ENCODE results near the gene TRPC1. TPM values are rescaled to one million over a fixed set of nuclear protein-coding genes. Genes with fewer than 3 reads are reported as not detected.

TRPC1 gene
- total RNA-seq, 1 donor from 2014 or later: 19.2 TPM

GRCh38 chr3:142694225-142694624 lies 29.6 kb upstream of the TRPC1 start:
- peaks cover 4% of the 10 kb centered on the region for H3K4me1 Mint-ChIP-seq (ENCODE audit: low read depth, unreplicated experiment)
- Histone ChIP-seq H3K27me3 (ENCODE audit: insufficient read depth, low read length) (no peaks in the 10 kb centered on the region), H4K20me1 (ENCODE audit: insufficient read depth, low read length) (no peaks in the 10 kb centered on the region), H3K4me2 (ENCODE audit: low read length) (no peak overlapping the region), H3K79me2 (ENCODE audit: insufficient read depth, low read length) (no peaks in the 10 kb centered on the region), H2AFZ (ENCODE audit: low read depth, low read length) (no peak overlapping the region), H3K9ac (ENCODE audit: low read length) (no peak overlapping the region), H3K27ac (ENCODE audit: low read depth, low read length) (no peak overlapping the region), H3K9me3 (ENCODE audit: insufficient read depth, low read depth, low read length) (no peaks in the 10 kb centered on the region), H3K4me3 (ENCODE audit: insufficient read depth, low read depth, low read length) (no peak overlapping the region), H3K4me1 (ENCODE audit: insufficient read depth, low read length) (no peaks in the 10 kb centered on the region), H3K36me3 (ENCODE audit: insufficient read depth, low read length) (no peaks in the 10 kb centered on the region)
- no peak for TF ChIP-seq CTCF (IDR thresholded peaks at IDR 0.05; ENCODE audit: insufficient read depth, low read depth, low read length)
- TF ChIP-seq EZH2 (IDR thresholded peaks at IDR 0.05; ENCODE audit: insufficient read depth, low read length): no peak
- no peaks in the 10 kb centered on the region for H3K36me3 Mint-ChIP-seq (ENCODE audit: low read depth, unreplicated experiment)
- H3K9me3 Mint-ChIP-seq (ENCODE audit: unreplicated experiment): no peaks in the 10 kb centered on the region
- DNase-seq (ENCODE audit: low read depth): no peak
- no peak overlapping the region for H3K27ac Mint-ChIP-seq (ENCODE audit: unreplicated experiment)
- FAIRE-seq: no peak
- H3K4me3 Mint-ChIP-seq (ENCODE audit: unreplicated experiment): no peak overlapping the region
- H3K27me3 Mint-ChIP-seq (ENCODE audit: low read depth, unreplicated experiment): no peaks in the 10 kb centered on the region

- no peak overlapping the region for H3K27ac Mint-ChIP-seq (ENCODE audit: unreplicated experiment)
- no peaks in the 10 kb centered on the region for H4K20me1 ChIP-seq (ENCODE audit: insufficient read depth, low read length)
- H2AFZ ChIP-seq (ENCODE audit: low read depth, low read length): no peak overlapping the region
- no peak overlapping the region for H3K27ac ChIP-seq (ENCODE audit: low read depth, low read length)
- no peaks in the 10 kb centered on the region for H3K27me3 ChIP-seq (ENCODE audit: insufficient read depth, low read length)
- no peaks in the 10 kb centered on the region for H3K79me2 ChIP-seq (ENCODE audit: insufficient read depth, low read length)
- H3K4me3 ChIP-seq (ENCODE audit: insufficient read depth, low read depth, low read length): no peak overlapping the region
- no peaks in the 10 kb centered on the region for H3K9me3 Mint-ChIP-seq (ENCODE audit: unreplicated experiment)
- H3K36me3 Mint-ChIP-seq (ENCODE audit: low read depth, unreplicated experiment): no peaks in the 10 kb centered on the region
- DNase-seq (ENCODE audit: low read depth): no peak
- no peaks in the 10 kb centered on the region for H3K9me3 ChIP-seq (ENCODE audit: insufficient read depth, low read depth, low read length)
- no peaks in the 10 kb centered on the region for H3K4me1 ChIP-seq (ENCODE audit: insufficient read depth, low read length)
- no peaks in the 10 kb centered on the region for H3K4me1 Mint-ChIP-seq (ENCODE audit: low read depth, unreplicated experiment)
- H3K4me2 ChIP-seq (ENCODE audit: low read length): no peak overlapping the region
- FAIRE-seq: no peak
- H3K9ac ChIP-seq (ENCODE audit: low read length): no peak overlapping the region
- no peaks in the 10 kb centered on the region for H3K36me3 ChIP-seq (ENCODE audit: insufficient read depth, low read length)
- H3K27me3 Mint-ChIP-seq (ENCODE audit: low read depth, unreplicated experiment): no peaks in the 10 kb centered on the region
- TF ChIP-seq EZH2 (IDR thresholded peaks at IDR 0.05; ENCODE audit: insufficient read depth, low read length): no peak
- no peak for TF ChIP-seq CTCF (IDR thresholded peaks at IDR 0.05; ENCODE audit: insufficient read depth, low read depth, low read length)
- H3K4me3 Mint-ChIP-seq (ENCODE audit: unreplicated experiment): no peak overlapping the region
Observed at GRCh38 chr3:142705198-142705597, 18.6 kb upstream of the TRPC1 start.

GRCh38 chr3:142706321-142707127 lies 17.3 kb upstream of the TRPC1 start:
- H3K4me3 ChIP-seq (ENCODE audit: insufficient read depth, low read depth, low read length): no peak overlapping the region

More at GRCh38 chr3:142706321-142707127, 17.3 kb upstream of the TRPC1 start:
- no peaks in the 10 kb centered on the region for H3K4me1 Mint-ChIP-seq (ENCODE audit: low read depth, unreplicated experiment)
- Histone ChIP-seq H3K27ac (ENCODE audit: low read depth, low read length) (no peak overlapping the region), H3K9ac (ENCODE audit: low read length) (no peak overlapping the region), H2AFZ (ENCODE audit: low read depth, low read length) (no peak overlapping the region), H3K36me3 (ENCODE audit: insufficient read depth, low read length) (no peaks in the 10 kb centered on the region), H3K27me3 (ENCODE audit: insufficient read depth, low read length) (no peaks in the 10 kb centered on the region), H3K9me3 (ENCODE audit: insufficient read depth, low read depth, low read length) (no peaks in the 10 kb centered on the region), H3K4me1 (ENCODE audit: insufficient read depth, low read length) (no peaks in the 10 kb centered on the region), H3K79me2 (ENCODE audit: insufficient read depth, low read length) (no peaks in the 10 kb centered on the region), H4K20me1 (ENCODE audit: insufficient read depth, low read length) (no peaks in the 10 kb centered on the region), H3K4me2 (ENCODE audit: low read length) (no peak overlapping the region)
- H3K4me3 Mint-ChIP-seq (ENCODE audit: unreplicated experiment): no peak overlapping the region
- H3K36me3 Mint-ChIP-seq (ENCODE audit: low read depth, unreplicated experiment): no peaks in the 10 kb centered on the region
- no peaks in the 10 kb centered on the region for H3K27me3 Mint-ChIP-seq (ENCODE audit: low read depth, unreplicated experiment)
- DNase-seq (ENCODE audit: low read depth): no peak
- no peak for TF ChIP-seq EZH2 (IDR thresholded peaks at IDR 0.05; ENCODE audit: insufficient read depth, low read length)
- no peak for TF ChIP-seq CTCF (IDR thresholded peaks at IDR 0.05; ENCODE audit: insufficient read depth, low read depth, low read length)
- FAIRE-seq: no peak
- H3K27ac Mint-ChIP-seq (ENCODE audit: unreplicated experiment): no peak overlapping the region
- no peaks in the 10 kb centered on the region for H3K9me3 Mint-ChIP-seq (ENCODE audit: unreplicated experiment)

All from astrocyte (in vitro differentiated cells and primary cell).